ENCODE results near the gene ROCK2. TPM values are rescaled to one million over a fixed set of nuclear protein-coding genes. Genes with fewer than 3 reads are reported as not detected.

ROCK2 gene
- polyA plus RNA-seq, 3 donors = 2.8 to 10.2 (median 4.3) TPM

DNA sequence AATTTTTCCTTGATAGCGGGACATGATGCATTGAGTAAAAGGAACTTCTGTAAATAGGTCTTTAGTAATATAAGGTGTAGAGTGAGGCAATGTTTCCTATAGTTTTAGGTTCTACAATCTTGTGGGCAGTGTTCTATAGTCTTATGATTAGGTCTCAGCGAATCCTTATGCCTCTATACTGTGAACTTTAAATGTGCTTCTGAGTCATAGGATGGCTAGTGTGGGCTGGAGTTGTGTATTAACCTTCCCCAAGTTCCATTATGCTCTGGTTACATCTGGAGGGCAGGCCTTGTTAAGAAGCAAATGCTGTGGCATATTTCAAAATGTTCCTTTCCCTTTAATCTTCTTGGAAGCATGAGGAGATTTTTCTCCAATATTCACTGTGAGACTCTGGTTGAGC is 73.5 kb downstream of the ROCK2 start:
- H4K20me1 ChIP-seq (ENCODE audit: insufficient read depth, low read length) = peaks cover 7% of the 10 kb centered on the region
- H3K4me2 ChIP-seq (replicated peaks; ENCODE audit: extremely low read depth, low read length, poor library complexity, severe bottlenecking) = no peak overlapping the region
- Mint-ChIP-seq H3K4me3 (no peak overlapping the region), H3K9me3 (peaks cover 0 to 2% (median 0%) of the 10 kb centered on the region in 7 donors), H3K27ac (no peak overlapping the region), H3K36me3 (peaks cover 27 to 45% of the 10 kb centered on the region in 2 donors), H3K27me3 (ENCODE audit: low read depth in 3 of 3) (peaks cover 0 to 5% (median 4%) of the 10 kb centered on the region in 3 donors), H3K4me1 (peaks cover 10% of the 10 kb centered on the region)
- peaks cover 6 to 7% of the 10 kb centered on the region in 2 donors for H3K36me3 ChIP-seq (replicated peaks in 1 of 2; ENCODE audit: control insufficient read depth in 1 of 2, insufficient read depth in 2 of 2, low read length in 2 of 2)
- WGBS (ENCODE audit: insufficient coverage) = no CpG with 5 or more reads among the region's 2 CpGs
- no peaks in the 10 kb centered on the region for H3K27me3 ChIP-seq (ENCODE audit: control insufficient read depth in 2 of 2, insufficient read depth in 2 of 2, low read length in 2 of 2)
- DNase-seq = peak in 1 of 3 donors; percentile 5
- H2AFZ ChIP-seq (ENCODE audit: insufficient read depth, low read depth, low read length, poor library complexity, severe bottlenecking) = no peak overlapping the region
- H3K79me2 ChIP-seq (ENCODE audit: insufficient read depth, low read length) = peaks cover 18% of the 10 kb centered on the region
- no peaks in the 10 kb centered on the region for H3K9me3 ChIP-seq (replicated peaks in 1 of 2; ENCODE audit: control insufficient read depth in 1 of 2, insufficient read depth in 1 of 2, low read length in 2 of 2)
- intact Hi-C loops (cut with micrococcal nuclease) = no loop called here
- H3K4me3 ChIP-seq (replicated peaks in 1 of 3; ENCODE audit: low read depth in 2 of 3, low read length in 3 of 3) = no peak overlapping the region
- peaks cover 4 to 6% of the 10 kb centered on the region in 2 donors for H3K4me1 ChIP-seq (ENCODE audit: control insufficient read depth in 1 of 2, insufficient read depth in 2 of 2, low read length in 2 of 2)
- TF ChIP-seq, protein P1, sequence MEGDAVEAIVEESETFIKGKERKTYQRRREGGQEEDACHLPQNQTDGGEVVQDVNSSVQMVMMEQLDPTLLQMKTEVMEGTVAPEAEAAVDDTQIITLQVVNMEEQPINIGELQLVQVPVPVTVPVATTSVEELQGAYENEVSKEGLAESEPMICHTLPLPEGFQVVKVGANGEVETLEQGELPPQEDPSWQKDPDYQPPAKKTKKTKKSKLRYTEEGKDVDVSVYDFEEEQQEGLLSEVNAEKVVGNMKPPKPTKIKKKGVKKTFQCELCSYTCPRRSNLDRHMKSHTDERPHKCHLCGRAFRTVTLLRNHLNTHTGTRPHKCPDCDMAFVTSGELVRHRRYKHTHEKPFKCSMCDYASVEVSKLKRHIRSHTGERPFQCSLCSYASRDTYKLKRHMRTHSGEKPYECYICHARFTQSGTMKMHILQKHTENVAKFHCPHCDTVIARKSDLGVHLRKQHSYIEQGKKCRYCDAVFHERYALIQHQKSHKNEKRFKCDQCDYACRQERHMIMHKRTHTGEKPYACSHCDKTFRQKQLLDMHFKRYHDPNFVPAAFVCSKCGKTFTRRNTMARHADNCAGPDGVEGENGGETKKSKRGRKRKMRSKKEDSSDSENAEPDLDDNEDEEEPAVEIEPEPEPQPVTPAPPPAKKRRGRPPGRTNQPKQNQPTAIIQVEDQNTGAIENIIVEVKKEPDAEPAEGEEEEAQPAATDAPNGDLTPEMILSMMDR (IDR thresholded peaks at IDR 0.05) = no peak
- H3K27ac ChIP-seq (ENCODE audit: low read depth in 1 of 2, low read length in 2 of 2) = no peak overlapping the region
- no peak overlapping the region for H3K9ac ChIP-seq (ENCODE audit: insufficient read depth, low read length, poor library complexity, severe bottlenecking)

DNA sequence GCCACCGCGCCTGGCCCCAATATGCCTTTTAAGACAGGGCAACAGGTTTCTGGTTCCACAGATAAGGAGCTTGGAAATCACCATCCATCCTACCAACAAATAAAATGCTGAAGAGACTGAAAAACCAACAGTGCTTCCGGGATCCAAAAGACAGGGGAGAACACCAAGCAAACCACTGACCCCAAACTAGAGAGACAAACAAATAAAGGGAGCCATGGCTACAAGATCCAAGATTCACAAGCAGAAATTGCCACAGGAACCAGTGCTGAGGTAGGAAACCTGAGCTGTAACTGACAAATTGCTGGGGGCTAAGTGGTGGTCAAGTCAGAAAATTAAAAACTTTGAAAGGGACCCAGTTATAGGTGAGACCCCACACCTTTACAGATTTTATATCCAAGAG is 76.5 kb downstream of the ROCK2 start:
- H3K4me1 Mint-ChIP-seq = peaks cover 10% of the 10 kb centered on the region
- Histone ChIP-seq H3K27me3 (ENCODE audit: control insufficient read depth in 2 of 2, insufficient read depth in 2 of 2, low read length in 2 of 2) (no peaks in the 10 kb centered on the region), H3K9ac (ENCODE audit: insufficient read depth, low read length, poor library complexity, severe bottlenecking) (no peak overlapping the region), H4K20me1 (ENCODE audit: insufficient read depth, low read length) (peaks cover 15% of the 10 kb centered on the region), H2AFZ (ENCODE audit: insufficient read depth, low read depth, low read length, poor library complexity, severe bottlenecking) (no peak overlapping the region), H3K79me2 (ENCODE audit: insufficient read depth, low read length) (peaks cover 10% of the 10 kb centered on the region), H3K36me3 (replicated peaks in 1 of 2; ENCODE audit: control insufficient read depth in 1 of 2, insufficient read depth in 2 of 2, low read length in 2 of 2) (peaks cover 6 to 7% of the 10 kb centered on the region in 2 donors), H3K4me1 (ENCODE audit: control insufficient read depth in 1 of 2, insufficient read depth in 2 of 2, low read length in 2 of 2) (peaks cover 4 to 6% of the 10 kb centered on the region in 2 donors), H3K9me3 (replicated peaks in 1 of 2; ENCODE audit: control insufficient read depth in 1 of 2, insufficient read depth in 1 of 2, low read length in 2 of 2) (no peaks in the 10 kb centered on the region), H3K4me3 (replicated peaks in 1 of 3; ENCODE audit: low read depth in 2 of 3, low read length in 3 of 3) (no peak overlapping the region), H3K27ac (ENCODE audit: low read depth in 1 of 2, low read length in 2 of 2) (no peak overlapping the region), H3K4me2 (replicated peaks; ENCODE audit: extremely low read depth, low read length, poor library complexity, severe bottlenecking) (no peak overlapping the region)
- intact Hi-C loops (cut with micrococcal nuclease) = no loop called here
- peak overlapping the region in 1 of 7 donors; percentile 8 for H3K27ac Mint-ChIP-seq
- TF ChIP-seq, protein P1 (IDR thresholded peaks at IDR 0.05) = no peak
- WGBS (ENCODE audit: insufficient coverage) = 100% methylated on average over 2 of the region's 3 CpGs
- H3K36me3 Mint-ChIP-seq = peaks cover 26 to 36% of the 10 kb centered on the region in 2 donors
- DNase-seq = no peak
- H3K9me3 Mint-ChIP-seq = peaks cover 0 to 2% (median 0%) of the 10 kb centered on the region in 7 donors
- H3K27me3 Mint-ChIP-seq (ENCODE audit: low read depth in 3 of 3) = peaks cover 0 to 4% (median 3%) of the 10 kb centered on the region in 3 donors
- H3K4me3 Mint-ChIP-seq = no peak overlapping the region
